Ovary (tissue), 3 donors: ENCODE results near the gene GSN.

ENCODE experiments used
- CTCF ChIP-seq, 3 donors: fragments of 450-650 bp in 2 of 3; fragments of 200-600 bp in 1 of 3; IDR thresholded peaks; one replicate each; pipeline versions ENCODE4 v1.5.1 to v1.8.0; 2016 to 2022; ENCODE audit warnings: antibody characterized with exemption in 3 of 3, mild to moderate bottlenecking in 1 of 3
- EP300 ChIP-seq: sonication (generic); formaldehyde crosslinking; IDR thresholded peaks from one replicate; pipeline ENCODE4 v1.6.1; 2017; ENCODE audit warnings: antibody characterized with exemption
- POLR2A ChIP-seq: fragments of 450-650 bp; IDR thresholded peaks from one replicate; pipeline ENCODE4 v1.6.1; 2017; ENCODE audit warnings: antibody characterized with exemption, mild to moderate bottlenecking, moderate library complexity
- donor health status: DM: no; HTN: no; CAD: no.

DNA sequence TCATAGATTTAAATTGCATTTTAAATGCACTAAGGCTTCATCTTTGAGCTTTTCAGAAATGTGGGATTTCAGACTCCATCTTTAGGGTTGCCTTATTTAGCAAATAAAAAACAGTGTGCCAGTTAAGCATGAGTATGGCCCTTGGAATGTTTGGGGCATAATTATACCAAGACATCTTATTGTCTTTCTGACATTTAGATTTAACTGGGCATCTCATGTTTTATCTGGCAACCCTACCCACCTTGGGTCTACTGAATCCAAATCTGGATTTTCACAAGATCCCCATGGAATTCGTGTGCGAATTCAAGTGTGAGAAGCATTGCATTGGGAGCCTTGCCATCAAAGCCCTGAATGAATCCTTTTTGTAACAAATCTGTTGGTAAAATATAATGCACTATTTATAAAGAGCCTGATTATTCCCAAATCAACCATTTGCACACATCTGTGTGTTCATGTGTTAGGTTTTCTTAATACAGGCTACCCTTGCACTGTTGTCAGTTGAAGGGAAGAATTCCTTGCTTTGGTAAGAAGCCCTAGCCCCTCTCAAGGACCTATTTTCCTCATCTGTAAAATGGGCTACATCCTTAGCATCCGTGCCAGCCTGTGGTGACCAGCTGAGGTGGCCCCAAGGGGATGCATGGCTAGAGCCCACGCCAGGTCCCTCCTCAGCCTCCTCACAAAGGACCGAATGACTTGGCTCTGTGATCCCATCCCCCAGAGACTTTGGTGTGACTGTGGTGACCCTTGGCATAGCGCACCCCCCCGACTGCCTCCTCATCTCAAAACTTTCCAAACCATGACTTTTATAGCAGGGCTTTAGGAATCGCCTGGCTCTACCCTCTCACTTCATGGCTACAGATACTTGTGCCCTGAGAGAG lies 8.1 kb downstream of the GSN start:
- TF ChIP-seq CTCF (IDR thresholded peaks at IDR 0.05) (no peak), POLR2A (no peak), EP300 (no peak)
